ENCODE data around the gene TASP1.

Gene TASP1

DNA sequence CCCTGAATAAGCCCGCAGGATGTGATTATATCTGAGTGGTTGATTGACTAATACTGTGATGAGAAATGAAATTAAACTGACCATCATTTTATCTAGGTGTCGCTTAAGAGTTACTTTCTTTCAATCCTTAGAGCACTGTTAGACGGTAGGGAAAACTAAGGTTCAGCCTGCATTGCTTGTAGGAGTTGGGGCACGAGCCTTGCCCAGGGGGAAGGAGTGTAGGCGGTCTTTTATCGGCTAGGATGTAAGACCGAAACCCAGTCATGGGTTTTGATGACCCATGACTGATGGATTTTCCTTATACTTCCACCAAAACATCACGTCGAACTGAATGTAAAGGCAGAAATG is 392 bp upstream of the TASP1 start:
- TF ChIP-seq, protein P1, sequence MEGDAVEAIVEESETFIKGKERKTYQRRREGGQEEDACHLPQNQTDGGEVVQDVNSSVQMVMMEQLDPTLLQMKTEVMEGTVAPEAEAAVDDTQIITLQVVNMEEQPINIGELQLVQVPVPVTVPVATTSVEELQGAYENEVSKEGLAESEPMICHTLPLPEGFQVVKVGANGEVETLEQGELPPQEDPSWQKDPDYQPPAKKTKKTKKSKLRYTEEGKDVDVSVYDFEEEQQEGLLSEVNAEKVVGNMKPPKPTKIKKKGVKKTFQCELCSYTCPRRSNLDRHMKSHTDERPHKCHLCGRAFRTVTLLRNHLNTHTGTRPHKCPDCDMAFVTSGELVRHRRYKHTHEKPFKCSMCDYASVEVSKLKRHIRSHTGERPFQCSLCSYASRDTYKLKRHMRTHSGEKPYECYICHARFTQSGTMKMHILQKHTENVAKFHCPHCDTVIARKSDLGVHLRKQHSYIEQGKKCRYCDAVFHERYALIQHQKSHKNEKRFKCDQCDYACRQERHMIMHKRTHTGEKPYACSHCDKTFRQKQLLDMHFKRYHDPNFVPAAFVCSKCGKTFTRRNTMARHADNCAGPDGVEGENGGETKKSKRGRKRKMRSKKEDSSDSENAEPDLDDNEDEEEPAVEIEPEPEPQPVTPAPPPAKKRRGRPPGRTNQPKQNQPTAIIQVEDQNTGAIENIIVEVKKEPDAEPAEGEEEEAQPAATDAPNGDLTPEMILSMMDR (IDR thresholded peaks at IDR 0.05): no peak

DNA sequence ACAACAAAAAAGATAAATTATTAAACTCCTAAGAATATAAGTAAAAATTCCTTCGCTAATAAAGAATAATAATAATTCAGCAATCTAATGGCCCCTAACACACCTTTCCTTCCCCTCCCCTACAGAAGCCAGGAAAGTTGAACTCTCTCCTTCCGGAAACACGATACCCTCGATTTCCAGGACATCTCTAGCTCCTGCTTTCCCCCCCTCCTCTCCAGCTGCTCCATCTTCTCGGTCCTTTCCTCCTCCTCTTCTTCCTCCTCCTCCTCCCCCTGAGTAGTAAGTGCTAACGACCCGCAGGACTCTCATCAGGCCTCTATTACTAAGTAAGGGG is 603 bp downstream of the TASP1 start:
- TF ChIP-seq, protein P1 (IDR thresholded peaks at IDR 0.05): no peak

DNA sequence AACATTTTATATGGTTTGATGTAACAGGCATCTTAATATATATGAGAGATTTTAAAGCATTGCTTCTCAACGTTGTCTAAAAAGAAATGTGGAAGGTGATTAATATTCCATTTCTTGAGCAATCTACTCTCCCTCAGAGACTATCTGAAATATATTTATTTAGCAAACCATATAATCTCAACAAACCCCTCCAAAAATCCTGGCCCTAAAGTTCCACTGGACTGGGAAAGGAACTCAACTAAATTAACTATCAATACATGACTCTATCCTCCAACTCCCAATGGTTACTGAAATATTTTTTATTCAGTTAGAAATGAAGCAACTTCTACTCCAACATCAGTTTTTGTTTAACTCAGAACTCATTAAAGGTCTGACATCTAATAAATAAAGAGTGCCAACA is 6.3 kb downstream of the TASP1 start:
- TF ChIP-seq, protein P1 (IDR thresholded peaks at IDR 0.05): no peak

DNA sequence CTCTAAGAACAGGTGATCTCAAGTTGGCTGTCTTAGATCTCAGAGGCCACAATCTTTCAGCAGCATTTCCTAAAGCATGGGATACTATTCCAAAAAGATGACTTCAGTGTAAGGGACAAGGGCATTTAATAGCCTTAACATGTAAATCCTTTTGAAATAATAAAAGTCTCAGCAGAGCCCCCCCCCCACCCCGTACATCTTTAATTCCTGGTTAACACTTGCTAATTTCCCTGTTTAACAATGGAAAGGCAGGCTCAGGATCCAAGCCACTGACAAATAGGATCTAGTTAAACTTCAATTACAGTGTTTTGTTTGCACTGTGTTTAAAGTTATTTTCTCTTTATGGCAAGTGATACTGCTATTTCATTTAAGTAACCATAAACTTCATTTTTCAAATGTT is 12.0 kb downstream of the TASP1 start:
- TF ChIP-seq, protein P1 (IDR thresholded peaks at IDR 0.05): no peak

DNA sequence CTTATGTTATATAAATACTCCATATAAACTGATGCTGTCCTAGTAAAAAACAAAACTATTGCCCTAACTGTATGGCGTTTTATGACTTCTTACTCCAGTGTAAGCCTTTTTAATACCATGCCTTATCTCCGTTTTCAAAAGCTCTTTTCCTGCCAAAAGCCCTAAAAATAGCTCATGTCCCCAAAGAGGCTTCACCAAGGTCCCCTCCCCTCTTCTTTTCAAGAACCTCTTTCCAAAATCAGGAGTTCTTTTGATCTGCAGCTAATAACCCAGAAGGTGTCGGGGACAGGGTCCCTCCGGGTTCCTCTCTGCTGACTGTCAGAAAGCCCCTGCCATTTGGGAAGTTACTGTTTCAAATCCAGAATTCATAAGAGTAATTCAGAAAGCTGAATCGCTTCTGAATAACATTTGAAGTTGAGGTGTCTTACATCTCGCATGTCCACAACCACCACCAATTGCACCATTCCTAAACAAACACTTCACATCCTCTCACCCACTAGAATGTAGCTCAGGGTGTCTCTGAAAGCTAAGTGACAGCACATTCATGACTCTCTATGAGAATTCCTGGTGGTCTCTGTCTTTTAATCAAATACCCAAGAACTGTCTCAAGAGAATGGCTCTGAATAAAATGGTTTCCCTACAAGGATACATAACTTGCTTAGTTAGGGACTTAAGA is 13.3 kb downstream of the TASP1 start:
- TF ChIP-seq, protein P1 (IDR thresholded peaks at IDR 0.05): no peak

DNA sequence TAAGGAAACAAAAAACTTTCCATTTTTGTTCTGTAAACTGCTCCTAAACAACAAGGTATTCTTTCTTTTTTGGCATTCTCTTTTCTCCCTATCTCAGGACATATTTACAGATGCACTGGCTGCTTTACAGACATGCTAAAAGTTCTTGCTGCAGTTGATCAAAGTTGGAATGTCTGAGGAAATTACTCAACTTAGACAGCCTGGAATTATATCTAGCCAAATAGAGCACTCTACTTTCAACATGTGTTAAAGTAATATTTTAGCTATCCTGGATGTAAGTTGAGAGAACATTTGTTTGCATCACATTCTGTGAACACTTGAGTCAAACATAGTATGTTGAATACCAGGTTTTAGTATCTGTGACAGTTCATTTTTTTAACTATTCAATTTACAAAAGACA is 24.8 kb downstream of the TASP1 start:
- TF ChIP-seq, protein P1 (IDR thresholded peaks at IDR 0.05): no peak

DNA sequence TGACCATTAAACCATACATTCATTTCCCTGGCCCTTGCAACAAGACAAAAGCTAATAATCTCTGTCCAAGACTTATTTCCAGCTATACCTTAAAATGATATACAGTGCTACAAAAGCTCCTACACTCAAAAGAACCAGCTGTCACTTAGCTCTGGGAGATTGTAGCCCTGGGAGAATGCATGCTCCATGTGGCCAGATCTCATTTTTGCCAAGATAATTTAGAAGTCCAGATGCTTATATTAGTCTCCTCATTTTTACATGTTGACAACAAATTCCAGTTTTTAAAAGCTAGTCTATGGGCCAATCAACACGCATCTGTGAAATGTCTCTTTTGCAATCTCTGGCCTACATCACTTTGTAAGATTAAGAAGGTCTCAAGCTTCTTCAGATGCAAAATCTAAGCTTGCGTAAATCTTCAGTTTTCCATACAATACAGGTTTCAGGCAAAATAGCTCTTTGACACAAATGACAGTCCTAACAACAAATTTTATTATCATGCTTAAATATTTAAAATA is 27.1 kb downstream of the TASP1 start:
- TF ChIP-seq, protein P1 (IDR thresholded peaks at IDR 0.05): no peak

DNA sequence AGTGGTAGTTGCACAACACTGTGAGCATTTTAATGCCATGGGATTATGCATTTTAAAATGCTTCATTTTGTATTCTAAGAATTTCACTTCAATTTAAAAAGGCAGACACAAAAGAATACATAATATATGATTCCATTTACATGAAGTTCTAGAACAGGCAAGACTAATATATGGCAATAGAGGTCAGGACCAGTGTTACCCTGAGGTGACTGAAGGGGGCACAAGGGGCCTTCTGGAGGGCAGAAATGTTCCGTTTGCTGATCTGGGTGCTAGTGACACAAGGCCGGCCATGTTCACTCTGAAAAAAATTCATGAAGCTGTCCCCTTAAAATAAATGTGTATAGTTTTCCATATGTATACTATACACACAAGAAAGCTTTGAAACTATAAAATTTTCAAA is 28.5 kb downstream of the TASP1 start:
- TF ChIP-seq, protein P1 (IDR thresholded peaks at IDR 0.05): no peak
